GM19463 (cell line): ENCODE measurements around the gene SLC24A3.

Source experiments
- ATAC-seq: cut with Tn5 transposase; IDR thresholded peaks from one replicate; pipeline ENCODE4 v1.9.1; 2021; ENCODE audit warnings: mild to moderate bottlenecking, moderate library complexity; ENCODE audit not compliant: unreplicated experiment

Gene SLC24A3

DNA sequence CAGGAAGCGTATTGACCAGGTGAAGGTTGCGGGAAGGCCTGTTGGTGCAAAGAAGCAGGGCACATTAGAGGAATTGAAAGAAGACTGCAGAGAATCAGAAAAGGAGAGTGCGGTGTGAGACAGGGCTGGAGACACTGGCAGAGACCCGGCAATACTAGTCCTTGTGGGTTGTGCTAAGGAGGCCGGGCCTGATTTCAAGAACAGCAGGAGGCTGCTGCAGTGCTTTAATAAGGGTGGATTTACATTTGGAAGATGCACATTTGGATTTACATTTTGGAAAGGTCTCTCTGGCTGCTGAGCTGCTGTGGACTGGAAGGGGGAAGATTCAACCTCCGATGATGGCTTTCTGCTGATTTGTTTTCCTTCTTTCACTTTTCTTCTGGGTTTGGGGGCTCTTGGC is 167.8 kb downstream of the SLC24A3 start:
- ATAC-seq: no peak

DNA sequence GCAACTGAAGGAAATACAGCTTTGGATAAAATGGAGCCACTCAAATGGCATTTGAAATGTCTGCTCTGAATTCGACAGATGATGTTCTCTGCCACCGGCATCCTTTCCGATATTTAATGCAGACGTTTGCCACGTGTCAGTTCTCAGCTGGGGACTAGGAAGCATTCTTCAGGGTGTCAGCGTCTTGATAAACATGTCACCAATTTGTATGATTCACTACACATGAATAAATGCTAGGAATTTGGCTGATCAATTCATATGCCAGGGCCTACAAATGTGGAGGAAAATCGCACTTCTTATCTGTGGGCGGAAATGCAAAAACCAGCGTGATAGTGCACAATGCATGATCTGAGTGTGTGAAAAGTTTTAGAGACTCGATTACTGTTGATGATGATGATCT is 169.5 kb downstream of the SLC24A3 start:
- no peak for ATAC-seq

GRCh38 chr20:19382386-19383340 is 170.2 kb downstream of the SLC24A3 start:
- no peak for ATAC-seq

- ATAC-seq: no peak
These were observed 172.5 kb downstream of the SLC24A3 start for GRCh38 chr20:19384940-19385339.

DNA sequence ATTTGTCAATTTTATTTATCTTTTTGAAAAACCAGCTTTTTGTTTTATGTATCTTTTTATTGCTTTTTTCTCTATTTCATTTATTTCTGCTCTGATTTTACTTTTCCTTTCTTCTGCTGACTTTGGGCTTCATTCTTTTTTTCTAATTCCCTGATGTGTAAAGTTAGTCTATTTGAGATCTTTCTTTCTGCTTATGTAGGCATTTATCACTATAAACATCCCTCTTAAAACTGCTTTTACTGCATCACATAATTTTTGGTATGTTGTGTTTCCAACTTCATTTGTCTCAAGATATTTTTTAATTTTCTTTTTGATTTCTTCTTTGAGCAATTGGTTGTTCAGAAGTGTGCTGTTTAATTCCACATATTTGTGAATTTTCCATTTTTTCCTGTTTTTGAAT is 174.8 kb downstream of the SLC24A3 start:
- no peak for ATAC-seq

- ATAC-seq: no peak
These were observed 180.1 kb downstream of the SLC24A3 start for GRCh38 chr20:19392344-19393130.

DNA sequence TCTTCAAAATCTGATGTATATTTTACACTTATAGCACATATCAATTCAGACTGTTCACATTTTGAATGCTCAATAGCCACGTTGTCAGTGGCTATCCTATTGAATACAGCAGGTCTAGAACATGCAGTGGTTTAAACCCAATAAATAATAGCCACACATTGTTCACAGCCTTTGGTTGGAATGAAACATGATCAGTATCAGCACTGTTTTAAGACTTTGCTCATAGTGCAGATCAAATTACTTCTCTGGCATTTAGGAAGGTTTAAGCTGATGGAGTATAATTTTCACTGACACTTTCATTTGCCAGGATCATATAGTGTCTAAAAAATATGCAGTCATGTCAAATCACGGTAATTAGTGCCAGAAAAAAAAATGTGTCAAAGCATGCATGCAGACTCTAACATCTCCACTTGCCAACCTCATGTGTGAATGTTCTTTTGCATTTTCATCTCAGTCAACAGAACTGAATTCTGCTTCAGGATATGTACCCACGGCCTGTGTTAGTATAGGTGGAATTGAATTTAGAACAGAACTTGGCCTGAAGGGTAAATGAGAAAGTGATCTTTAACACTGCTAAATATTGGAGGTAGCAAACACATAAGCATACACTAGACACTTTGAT is 184.1 kb downstream of the SLC24A3 start:
- no peak for ATAC-seq

GRCh38 chr20:19397226-19397625 is 184.8 kb downstream of the SLC24A3 start:
- ATAC-seq: no peak

GRCh38 chr20:19397666-19398065 is 185.2 kb downstream of the SLC24A3 start:
- no peak for ATAC-seq

GRCh38 chr20:19401096-19401495 is 188.7 kb downstream of the SLC24A3 start:
- ATAC-seq: no peak

GRCh38 chr20:19403549-19403948 is 191.1 kb downstream of the SLC24A3 start:
- no peak for ATAC-seq

DNA sequence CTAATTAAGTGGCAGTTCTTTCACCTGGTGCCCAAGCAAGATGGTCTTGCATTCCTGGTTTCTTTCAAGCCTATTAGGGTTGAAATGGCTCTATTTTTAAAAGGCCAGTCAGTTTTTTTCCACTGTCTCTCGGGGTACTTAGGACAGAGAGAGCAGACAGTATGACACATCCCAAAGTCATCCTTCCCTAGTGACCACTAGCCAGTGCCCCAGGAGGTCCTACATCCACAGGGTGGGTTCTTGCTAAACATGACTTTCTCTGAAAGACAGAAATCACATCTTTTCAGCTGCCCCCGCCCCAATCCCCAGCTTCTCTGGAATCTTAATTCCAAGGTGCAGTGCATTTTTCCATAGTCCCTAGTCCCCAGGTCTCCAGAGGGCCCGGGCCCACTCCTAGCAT is 192.4 kb downstream of the SLC24A3 start:
- no peak for ATAC-seq

DNA sequence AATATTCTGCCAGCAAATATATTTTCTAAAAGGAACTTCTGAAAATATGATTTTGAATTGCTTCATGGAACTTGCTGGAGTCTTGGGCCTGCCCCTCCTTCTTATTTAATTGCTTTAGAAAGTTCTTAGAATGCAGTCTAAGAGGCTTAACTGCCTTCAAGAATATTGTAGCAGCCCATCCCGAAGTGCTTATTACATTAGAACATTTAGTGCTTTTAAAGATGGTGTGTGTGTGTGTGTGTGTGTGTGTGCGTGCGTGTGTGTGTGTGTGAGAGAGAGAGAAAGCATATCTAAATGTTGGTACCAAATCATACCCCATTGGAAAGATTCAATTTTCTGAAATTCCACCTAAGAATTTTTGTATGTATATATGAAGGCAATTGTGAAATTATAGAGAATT is 193.5 kb downstream of the SLC24A3 start:
- ATAC-seq: no peak

DNA sequence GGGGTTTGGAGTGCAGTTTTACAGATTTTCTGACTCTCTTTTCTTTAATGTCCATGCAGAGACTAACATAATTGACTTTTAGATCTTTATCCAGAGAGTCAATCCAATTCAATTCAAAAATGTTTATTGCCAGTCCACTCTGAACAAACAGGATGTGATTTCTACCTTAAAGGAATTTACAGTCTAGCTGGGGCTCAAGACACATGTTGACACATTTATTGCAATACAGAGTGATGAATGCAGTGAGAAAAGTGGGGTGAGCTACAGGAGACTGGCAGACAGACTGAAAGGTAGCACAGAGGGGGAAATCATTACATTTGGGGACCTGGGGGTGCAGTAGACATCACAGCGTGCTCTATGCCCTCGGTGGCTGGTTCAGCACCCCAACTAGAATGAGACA is 193.9 kb downstream of the SLC24A3 start:
- ATAC-seq: no peak

- no peak for ATAC-seq
These were observed 194.8 kb downstream of the SLC24A3 start for GRCh38 chr20:19407196-19407595.

- ATAC-seq: no peak
These were observed 195.3 kb downstream of the SLC24A3 start for GRCh38 chr20:19407736-19408135.

GRCh38 chr20:19408971-19409370 is 196.5 kb downstream of the SLC24A3 start:
- no peak for ATAC-seq

DNA sequence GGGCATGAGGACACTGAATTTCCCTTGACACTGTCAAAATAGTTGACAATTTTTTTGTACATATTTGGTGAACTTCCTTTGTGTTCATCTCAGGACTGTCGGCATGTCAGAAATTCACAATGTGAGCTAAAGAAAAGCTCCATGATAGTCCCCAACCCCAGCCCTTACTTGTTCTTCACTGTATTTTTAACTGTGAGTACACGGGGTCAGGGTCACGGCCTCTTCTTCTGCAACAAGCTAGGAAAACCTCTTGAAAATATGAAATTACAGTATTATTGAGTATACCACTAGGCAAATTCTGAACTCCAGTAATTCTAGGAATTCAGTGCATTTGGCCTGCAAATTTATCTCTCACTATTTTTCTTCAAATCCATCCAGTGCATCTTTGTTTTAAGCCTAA is 199.4 kb downstream of the SLC24A3 start:
- ATAC-seq: no peak

DNA sequence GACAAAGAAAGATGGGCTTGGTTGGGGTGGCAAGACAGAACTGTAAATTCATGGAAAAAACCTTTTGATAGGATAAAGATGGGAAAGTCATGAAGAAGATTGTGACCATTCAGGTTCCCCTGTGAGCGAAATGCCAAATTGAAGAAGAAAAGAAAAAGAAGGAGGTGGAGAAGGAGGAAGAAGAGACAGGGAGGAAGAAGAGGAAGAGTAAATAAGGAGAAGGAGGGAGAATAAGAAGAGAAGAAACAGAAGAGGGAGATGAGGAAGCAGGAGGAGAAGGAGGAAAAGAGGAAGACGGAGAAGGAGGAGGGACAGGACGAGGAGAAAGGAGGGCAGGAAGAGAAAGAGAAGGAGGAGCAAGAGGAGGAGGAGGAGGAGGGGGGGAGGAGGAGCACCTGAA is 199.8 kb downstream of the SLC24A3 start:
- ATAC-seq: no peak

GRCh38 chr20:19414600-19414999 is 202.2 kb downstream of the SLC24A3 start:
- ATAC-seq: no peak

DNA sequence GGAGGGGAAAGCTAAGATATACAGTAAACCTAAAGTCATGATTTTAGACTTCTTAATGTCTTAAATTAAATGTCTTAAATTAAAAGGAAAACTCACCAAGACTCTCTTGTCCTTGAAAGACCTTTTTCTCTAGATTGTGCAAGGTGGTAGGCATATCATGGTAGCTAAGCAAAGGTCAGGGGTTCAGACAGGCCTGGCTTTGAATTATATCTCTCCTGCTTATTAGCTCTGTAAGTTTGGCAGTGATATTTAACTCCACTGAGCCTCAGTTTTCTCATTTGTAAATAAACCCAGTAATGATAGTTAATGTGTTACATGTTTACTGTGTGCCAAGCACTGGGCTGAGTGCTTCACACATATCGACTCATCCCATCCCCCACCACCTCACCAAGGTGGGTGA is 203.3 kb downstream of the SLC24A3 start:
- ATAC-seq: no peak

GRCh38 chr20:19416627-19417026 is 204.2 kb downstream of the SLC24A3 start:
- no peak for ATAC-seq
